Activated effector memory CD4-positive, alpha-beta T cell treated with Interleukin-2 at 50 U/mL for 16 hours (primary cell): ENCODE data around the gene CD101.

ENCODE experiments used
- DNase-seq: peaks from one replicate; pipeline ENCODE4 v3.0.0-alpha.2; 2020

CD101 gene

GRCh38 chr1:117059678-117060440 lies 58.3 kb downstream of the CD101 start, which contains the start of gene TTF2:
Gene TTF2 (plus strand): TSS chr1:117060326. CDS start chr1:117060347, 21 bp downstream.
- peak; percentile 92 for DNase-seq

DNA sequence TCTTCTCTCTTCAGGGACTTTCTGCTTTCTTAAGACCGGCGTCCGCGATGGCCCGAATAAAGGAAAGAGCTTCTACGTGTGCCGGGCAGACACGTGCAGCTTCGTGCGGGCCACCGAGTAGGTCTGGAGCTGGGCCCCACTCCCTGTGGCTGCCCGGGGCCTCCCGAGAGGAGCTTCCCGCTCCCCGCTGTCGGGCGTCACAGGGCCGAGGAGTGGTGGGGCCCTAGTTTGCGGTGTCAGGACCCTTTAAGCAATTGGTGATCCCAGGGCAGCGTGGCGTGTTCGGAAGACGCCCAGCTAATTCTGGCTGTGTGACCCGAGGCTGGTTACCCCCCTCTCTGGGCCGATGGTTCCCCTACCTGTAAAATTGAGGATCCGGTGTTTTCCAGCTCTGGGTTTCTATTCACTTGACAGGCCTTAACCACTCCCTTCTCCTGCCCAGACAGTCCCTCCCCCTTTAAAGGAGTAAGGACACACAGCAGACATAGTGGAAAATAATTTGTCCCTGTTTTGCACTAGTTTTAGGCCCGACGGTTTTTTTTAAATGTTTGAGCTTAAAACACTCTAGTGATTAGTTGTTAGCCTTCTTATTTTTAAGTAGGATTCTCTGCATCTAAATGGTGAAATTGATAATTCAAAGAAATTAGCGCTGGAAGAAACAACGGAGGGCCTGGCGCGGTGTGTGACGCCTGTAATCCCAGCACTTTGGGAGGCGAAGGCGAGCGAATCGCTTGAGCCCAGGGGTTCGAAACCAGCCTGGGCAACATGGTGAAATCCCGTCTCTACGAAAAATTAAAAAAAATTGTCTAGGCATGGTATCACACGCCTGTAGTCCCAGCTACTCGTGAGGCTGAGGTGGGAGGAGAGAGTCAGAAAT lies 59.1 kb downstream of the CD101 start:
- DNase-seq = peak; percentile 12

DNA sequence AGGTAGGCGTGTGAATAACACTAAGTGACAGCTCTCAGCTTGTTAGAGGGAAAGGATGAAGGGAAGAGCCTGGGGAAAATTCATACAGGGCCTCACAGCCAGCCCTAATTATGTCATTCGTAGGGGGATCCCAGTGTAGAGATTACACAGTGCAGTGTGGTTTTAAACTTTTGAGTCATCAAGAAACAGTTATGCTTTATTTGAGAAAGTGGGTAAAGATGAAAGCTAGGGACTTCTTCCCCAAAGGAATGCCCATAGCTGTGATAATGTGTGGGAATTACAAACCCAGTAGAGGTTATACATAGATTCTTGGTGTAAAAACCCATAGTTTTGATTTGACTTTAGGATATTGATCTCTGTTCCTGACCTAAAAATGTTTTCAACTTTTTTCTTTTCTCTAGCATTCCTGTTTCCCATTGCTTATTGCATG lies 60.4 kb downstream of the CD101 start:
- no peak for DNase-seq

GRCh38 chr1:117066367-117066766 lies 64.8 kb downstream of the CD101 start:
- no peak for DNase-seq

GRCh38 chr1:117067533-117068370 lies 66.2 kb downstream of the CD101 start:
- no peak for DNase-seq

- DNase-seq = no peak
Measured at GRCh38 chr1:117068580-117068979, 67.0 kb downstream of the CD101 start.

DNA sequence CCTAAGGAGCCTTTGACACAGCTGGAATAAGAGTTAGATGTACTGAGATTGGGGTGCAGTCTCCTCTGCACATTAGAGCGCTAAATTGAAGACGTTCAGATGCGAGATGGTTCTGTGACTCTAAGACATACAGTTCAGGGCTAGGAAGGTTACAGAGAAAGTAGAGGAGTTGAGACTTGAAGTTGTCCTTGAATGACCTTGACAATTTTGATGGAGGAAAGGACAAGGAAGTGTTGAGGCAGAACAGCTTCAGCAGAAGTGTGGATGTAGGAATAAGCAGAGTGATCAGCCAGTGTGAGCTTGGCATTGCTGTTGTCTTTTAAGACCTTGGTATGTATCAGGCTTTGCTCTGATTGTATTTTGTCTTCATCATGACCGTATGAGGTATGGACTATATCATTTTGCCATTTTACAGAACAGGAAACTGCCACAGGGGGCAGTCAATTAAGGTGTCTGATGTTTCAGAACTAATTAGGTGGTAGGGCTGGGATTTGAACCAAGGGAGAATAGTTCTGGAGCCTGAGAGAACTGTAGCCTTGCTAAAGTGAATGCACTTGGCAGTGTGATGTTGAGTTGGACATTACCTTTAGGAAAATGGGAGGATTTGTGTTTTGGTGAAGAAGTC lies 67.8 kb downstream of the CD101 start:
- DNase-seq = no peak

DNA sequence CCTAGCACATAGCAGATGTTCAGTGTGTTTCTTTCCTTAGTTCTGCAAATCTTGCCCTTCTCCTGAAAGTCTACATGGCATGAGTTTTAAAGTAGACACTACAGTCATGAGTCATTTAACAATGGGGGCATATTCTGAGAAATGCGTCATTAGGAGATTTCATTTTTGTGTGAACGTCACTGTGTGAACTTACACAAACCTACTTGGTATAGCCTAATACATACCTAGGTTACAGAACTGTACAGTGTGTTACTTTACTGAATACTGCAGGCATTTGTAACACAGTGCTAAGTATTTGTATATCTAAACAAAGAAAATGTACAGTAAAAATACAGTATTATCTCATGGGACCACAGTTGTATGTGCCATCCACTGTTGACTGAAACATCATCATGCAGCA lies 68.6 kb downstream of the CD101 start:
- no peak for DNase-seq

- DNase-seq = no peak
Measured at GRCh38 chr1:117076648-117077047, 75.1 kb downstream of the CD101 start.

DNA sequence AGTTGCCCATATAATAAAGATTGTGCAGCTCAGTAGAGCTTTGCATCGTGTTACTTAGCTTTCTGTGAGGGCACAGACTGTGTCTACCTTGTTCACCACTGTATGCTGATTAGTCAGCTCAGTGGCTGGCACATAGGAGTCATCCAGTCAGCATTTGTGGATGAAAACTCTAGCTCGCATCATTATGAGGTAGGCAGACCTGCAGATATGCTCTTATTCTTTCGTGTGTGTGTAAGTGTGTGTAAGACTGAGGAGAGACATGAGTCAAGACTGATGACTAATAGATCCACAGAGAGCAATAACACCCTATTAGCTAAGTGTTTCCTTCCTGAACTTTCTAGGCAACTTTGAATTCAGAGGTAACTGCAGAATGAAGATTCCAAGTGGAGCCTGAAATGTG lies 75.7 kb downstream of the CD101 start:
- DNase-seq = no peak

- DNase-seq = no peak
Measured at GRCh38 chr1:117079737-117080136, 78.2 kb downstream of the CD101 start.

GRCh38 chr1:117084231-117084630 lies 82.7 kb downstream of the CD101 start:
- DNase-seq = no peak
